Spleen (tissue), 11 donors: ENCODE measurements around the gene PTPRN2. TPM values are rescaled to one million over a fixed set of nuclear protein-coding genes. Genes with fewer than 3 reads are reported as not detected.
A peak's percentile ranks its signal among the peaks of the same experiment; 100 is the strongest.

Experiments
- DNase-seq: peaks from one replicate; pipeline ENCODE4 v3.0.0-alpha.2; 2020
- H3K27ac ChIP-seq, 8 donors: fragments of 200-600 bp; sonication (generic) in 7 of 8; 1 replicate in 4 of 8; 2 replicates in 4 of 8; pipeline versions ENCODE4 v1.5.0 to v1.8.0; 2016 to 2021; ENCODE audit warnings: inconsistent platforms in 4 of 8, mild to moderate bottlenecking in 4 of 8, moderate library complexity in 1 of 8
- H3K27me3 ChIP-seq, 7 donors: fragments of 200-600 bp; sonication (generic) in 6 of 7; replicated peaks in 1 of 7; 1 replicate in 4 of 7; 2 replicates in 3 of 7; pipeline versions ENCODE4 v1.5.0 to v1.8.0; 2016 to 2021; ENCODE audit warnings: inconsistent platforms in 3 of 7, mild to moderate bottlenecking in 1 of 7
- H3K36me3 ChIP-seq, 6 donors: fragments of 200-600 bp; sonication (generic) in 5 of 6; 1 replicate in 4 of 6; 2 replicates in 2 of 6; pipeline versions ENCODE4 v1.5.0 to v1.8.0; 2016 to 2021; ENCODE audit warnings: inconsistent platforms in 2 of 6
- H3K4me1 ChIP-seq, 6 donors: fragments of 200-600 bp; sonication (generic) in 5 of 6; 1 replicate in 3 of 6; 2 replicates in 3 of 6; pipeline versions ENCODE4 v1.5.0 to v1.8.0; 2016 to 2021; ENCODE audit warnings: inconsistent platforms in 3 of 6
- H3K4me3 ChIP-seq, 8 donors: fragments of 200-600 bp; sonication (generic) in 7 of 8; 1 replicate in 4 of 8; 2 replicates in 4 of 8; pipeline versions ENCODE4 v1.5.0 to v1.8.0; 2016 to 2021; ENCODE audit warnings: inconsistent platforms in 4 of 8, mild to moderate bottlenecking in 4 of 8, moderate library complexity in 2 of 8
- H3K9me3 ChIP-seq, 8 donors: fragments of 200-600 bp; sonication (generic) in 7 of 8; 1 replicate in 4 of 8; 2 replicates in 4 of 8; pipeline versions ENCODE4 v1.5.0 to v1.8.0; 2016 to 2021; ENCODE audit warnings: inconsistent platforms in 4 of 8
- CTCF ChIP-seq, 11 experiments: fragments of 200-600 bp in 7 of 11; fragments of 450-650 bp in 4 of 11; sonication (generic) in 4 of 11; IDR thresholded peaks in 8 of 11; conservative IDR thresholded peaks in 3 of 11; 1 replicate in 7 of 11; 2 replicates in 4 of 11; pipeline versions ENCODE4 v1.4.0 to v1.8.0; 2016 to 2021; ENCODE audit warnings: antibody characterized with exemption in 11 of 11, inconsistent platforms in 4 of 11, mild to moderate bottlenecking in 1 of 11
- POLR2A ChIP-seq, 3 donors: fragments of 450-650 bp; IDR thresholded peaks; one replicate each; pipeline ENCODE4 v1.5.1; 2017; ENCODE audit warnings: antibody characterized with exemption in 3 of 3, mild to moderate bottlenecking in 1 of 3
- POLR2AphosphoS5 ChIP-seq, 3 donors: sonication (generic); formaldehyde crosslinking; IDR thresholded peaks; one replicate each; pipeline ENCODE4 v1.5.1; 2017; ENCODE audit warnings: antibody characterized with exemption in 3 of 3
- WGBS, 5 donors: extraction: QIAGEN DNeasy Blood & Tissue Kit in 3 of 5; methylation state at CpG; one replicate each; pipeline versions ENCODE4 v1.1.5 to v1.1.7; 2013 to 2018; 5-methylcytosine and 5-hydroxymethylcytosine counted together
- intact Hi-C: fragments of 100-400 bp; cut with DNase I; formaldehyde crosslinking; loops from one replicate; pipeline ENCODE4 v1.15.0; 2023; ENCODE audit warnings: low total_unique reads
- polyA plus RNA-seq, 3 donors: library from polyadenylated mRNA; stranded (reverse); fragments of 200-250 nt; gene quantifications; one replicate each; pipeline ENCODE4 v1.2.1, GENCODE V29; 2013
- total RNA-seq, 7 donors: library from RNA; depleted of rRNA in 3 of 7; stranded (reverse); fragments of >200 nt in 3 of 7; fragmentation: NEBNext Ultra II Directional in 4 of 7; extraction: Animal tissue kit (Norgen Biotek cat#: 25700) in 4 of 7; gene quantifications; one replicate each; pipeline versions ENCODE4 v1.1.0 to v1.2.1, GENCODE V29; 2016 to 2021
- donor health status: healthy with polysubstance abuse.
- donor health status: DM: no; HTN: no; CAD: no; lungs with moderate emphysema.
- donor health status: DM: no; HTN: no; CAD: no.
- donor health status: Bipolar disorder and iron deficiency.
- donor health status: healthy.
- donor health status: DM: no; HTN: no; CAD: no.
- donor health status: DM: yes; HTN: yes; CAD: no.

The PTPRN2 gene
- total and polyA plus RNA-seq, 10 donors, result 7.0 to 22.8 (median 16.8) TPM

GRCh38 chr7:158102897-158103296 lies 484.7 kb downstream of the PTPRN2 start:
- H3K4me1 ChIP-seq, result no peaks in the 10 kb centered on the region
- no peaks in the 10 kb centered on the region for H3K36me3 ChIP-seq
- TF ChIP-seq POLR2A (IDR thresholded peaks at IDR 0.05) (no peak), POLR2AphosphoS5 (IDR thresholded peaks at IDR 0.05) (no peak), CTCF (IDR thresholded peaks at IDR 0.05 in 8 of 11, conservative IDR thresholded peaks at IDR 0.05 in 3 of 11) (no peak)
- peak; percentile 47 for DNase-seq
- WGBS, 5 donors, result 85 to 90% (median 88%) methylated on average over 3 to 9 of the region's 9 CpGs
- intact Hi-C loops, result no loop called here
- H3K27ac ChIP-seq, result no peak overlapping the region
- peaks cover 0 to 27% (median 0%) of the 10 kb centered on the region in 7 donors for H3K27me3 ChIP-seq
- peaks cover 0 to 21% (median 0%) of the 10 kb centered on the region in 8 donors for H3K9me3 ChIP-seq
- no peak overlapping the region for H3K4me3 ChIP-seq

GRCh38 chr7:158101821-158102450 lies 485.7 kb downstream of the PTPRN2 start:
- Histone ChIP-seq H3K27me3 (peaks cover 0 to 23% (median 0%) of the 10 kb centered on the region in 7 donors), H3K9me3 (peaks cover 0 to 18% (median 0%) of the 10 kb centered on the region in 8 donors), H3K4me1 (no peaks in the 10 kb centered on the region), H3K36me3 (no peaks in the 10 kb centered on the region), H3K4me3 (no peak overlapping the region), H3K27ac (no peak overlapping the region)
- 85 to 96% (median 89%) methylated on average over 11 to 14 of the region's 14 CpGs for WGBS, 5 donors
- TF ChIP-seq POLR2AphosphoS5 (IDR thresholded peaks at IDR 0.05) (no peak), CTCF (IDR thresholded peaks at IDR 0.05 in 8 of 11, conservative IDR thresholded peaks at IDR 0.05 in 3 of 11) (no peak), POLR2A (IDR thresholded peaks at IDR 0.05) (no peak)
- intact Hi-C loops, result no loop called here
- peak; percentile 59 for DNase-seq

GRCh38 chr7:158098125-158099030 lies 489.2 kb downstream of the PTPRN2 start:
- Histone ChIP-seq H3K27me3 (peaks cover 0 to 16% (median 0%) of the 10 kb centered on the region in 7 donors), H3K4me1 (no peaks in the 10 kb centered on the region), H3K27ac (no peak overlapping the region), H3K9me3 (peaks cover 0 to 12% (median 0%) of the 10 kb centered on the region in 8 donors), H3K36me3 (no peaks in the 10 kb centered on the region), H3K4me3 (no peak overlapping the region)
- intact Hi-C loops, result no loop called here
- WGBS, 5 donors, result 93 to 95% (median 95%) methylated on average over 45 to 54 of the region's 54 CpGs
- peak; percentile 69 for DNase-seq
- TF ChIP-seq POLR2AphosphoS5 (IDR thresholded peaks at IDR 0.05), result no peak
- TF ChIP-seq POLR2A (IDR thresholded peaks at IDR 0.05), result no peak
- no peak for TF ChIP-seq CTCF (IDR thresholded peaks at IDR 0.05 in 8 of 11, conservative IDR thresholded peaks at IDR 0.05 in 3 of 11)
